Activated CD8-positive, alpha-beta memory T cell treated with anti-CD3 and anti-CD28 coated beads for 48 hours (primary cell): ENCODE results near the gene NGB.
"Not testable (repeated sequence)": the region's sequence is repeated elsewhere in the genome, so short reads cannot be mapped to it uniquely, and the experiment has no call there.

Experiments used
- DNase-seq, 3 experiments: peaks; one replicate each; pipeline ENCODE4 v3.0.0-alpha.2; 2020; ENCODE audit warnings: low read depth in 2 of 3, low spot score in 2 of 3

The NGB gene

GRCh38 chr14:77296906-77297305 lies 25.9 kb upstream of the NGB start:
- no peak for DNase-seq

- no peak for DNase-seq
Observed at GRCh38 chr14:77296155-77296554, 25.1 kb upstream of the NGB start.

GRCh38 chr14:77290705-77291104 lies 19.7 kb upstream of the NGB start:
- no peak for DNase-seq

DNA sequence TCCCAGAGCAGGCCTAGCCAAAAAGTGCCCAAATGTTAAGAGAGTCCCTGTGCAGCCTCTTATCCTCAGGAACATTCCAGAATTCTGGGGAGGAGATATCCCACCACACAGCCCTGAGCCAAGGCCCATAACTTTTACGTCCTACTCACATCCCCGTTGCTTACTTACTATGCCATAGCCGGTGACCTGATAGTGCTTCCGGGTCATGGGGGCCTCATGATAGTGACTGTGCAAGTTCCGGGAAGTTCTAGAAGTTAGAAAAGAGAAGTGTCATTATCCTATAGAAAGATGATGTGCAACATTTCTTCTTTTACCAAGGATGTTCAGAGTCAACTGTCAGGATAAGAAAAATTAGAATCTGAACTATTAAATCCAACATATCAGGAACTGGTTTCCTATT lies 15.6 kb upstream of the NGB start:
- DNase-seq = no peak

GRCh38 chr14:77284466-77284865 lies 13.5 kb upstream of the NGB start:
- no peak for DNase-seq

GRCh38 chr14:77284066-77284465 lies 13.1 kb upstream of the NGB start:
- DNase-seq = no peak

GRCh38 chr14:77281852-77282410 lies 10.9 kb upstream of the NGB start:
- DNase-seq = no peak

- not testable (repeated sequence) for DNase-seq
Observed at GRCh38 chr14:77280921-77281320, 9.9 kb upstream of the NGB start.

- DNase-seq = no peak
Observed at GRCh38 chr14:77279719-77280118, 8.7 kb upstream of the NGB start.

DNA sequence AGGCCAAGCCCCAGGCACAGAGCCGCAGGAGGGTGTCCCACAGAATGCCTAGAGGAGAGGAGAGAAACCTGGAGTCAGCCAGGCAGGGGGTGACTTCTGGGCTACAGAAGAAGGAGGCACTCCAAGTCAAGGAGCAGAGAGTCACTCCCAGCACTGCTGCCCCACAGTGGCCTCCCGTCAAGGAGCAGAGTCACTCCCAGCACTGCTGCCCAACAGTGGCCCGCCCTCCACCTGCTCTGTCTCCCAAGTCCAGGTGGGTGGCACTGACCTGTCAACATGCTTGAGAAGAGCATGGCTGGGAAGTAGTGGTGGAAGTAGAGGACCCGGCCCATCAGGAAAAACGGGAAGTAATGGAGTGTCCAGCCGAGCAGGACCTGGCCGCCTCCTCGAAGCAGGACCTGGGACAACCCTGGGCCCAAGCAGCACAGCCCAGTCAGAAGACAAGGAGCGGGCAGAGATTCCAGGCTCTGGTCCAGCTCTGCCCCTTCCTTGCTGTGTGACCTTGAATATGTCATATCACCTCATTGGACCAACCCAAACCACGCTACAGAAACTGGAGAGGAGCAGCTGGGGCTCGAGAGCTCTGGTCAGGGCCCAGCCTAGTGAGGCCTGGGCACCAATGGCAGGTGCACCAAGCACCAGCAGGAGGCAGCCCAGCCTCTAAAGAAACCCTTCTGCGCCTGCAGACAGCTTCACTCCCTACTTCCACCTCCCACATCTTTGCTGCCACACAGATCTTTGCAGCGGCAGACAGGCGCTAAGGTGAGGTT lies 7.6 kb upstream of the NGB start:
- no peak for DNase-seq

- no peak for DNase-seq
Observed at GRCh38 chr14:77276959-77277358, 6.0 kb upstream of the NGB start.

- no peak for DNase-seq
Observed at GRCh38 chr14:77276295-77276935, 5.4 kb upstream of the NGB start.

DNA sequence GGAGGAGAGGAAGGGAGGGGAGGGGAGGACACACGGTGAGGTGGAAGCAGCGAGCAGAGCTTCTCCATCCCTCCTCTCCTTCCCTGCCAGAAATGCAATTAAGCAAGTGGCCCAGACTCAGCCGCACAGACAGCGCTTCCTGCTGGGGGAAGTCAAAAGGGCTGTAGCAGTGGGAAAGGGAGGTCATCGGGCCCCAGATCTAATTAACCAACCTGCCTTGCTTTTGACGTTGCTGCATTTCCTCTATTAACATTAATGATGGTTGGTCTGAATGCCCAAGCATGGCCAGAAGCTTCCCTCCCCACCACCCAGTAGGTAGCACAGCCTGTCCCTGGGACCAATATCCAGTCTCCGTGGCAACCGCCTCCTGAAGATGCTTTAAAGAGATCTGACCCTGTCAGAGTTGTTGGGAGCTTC lies 4.6 kb upstream of the NGB start:
- DNase-seq = no peak

DNA sequence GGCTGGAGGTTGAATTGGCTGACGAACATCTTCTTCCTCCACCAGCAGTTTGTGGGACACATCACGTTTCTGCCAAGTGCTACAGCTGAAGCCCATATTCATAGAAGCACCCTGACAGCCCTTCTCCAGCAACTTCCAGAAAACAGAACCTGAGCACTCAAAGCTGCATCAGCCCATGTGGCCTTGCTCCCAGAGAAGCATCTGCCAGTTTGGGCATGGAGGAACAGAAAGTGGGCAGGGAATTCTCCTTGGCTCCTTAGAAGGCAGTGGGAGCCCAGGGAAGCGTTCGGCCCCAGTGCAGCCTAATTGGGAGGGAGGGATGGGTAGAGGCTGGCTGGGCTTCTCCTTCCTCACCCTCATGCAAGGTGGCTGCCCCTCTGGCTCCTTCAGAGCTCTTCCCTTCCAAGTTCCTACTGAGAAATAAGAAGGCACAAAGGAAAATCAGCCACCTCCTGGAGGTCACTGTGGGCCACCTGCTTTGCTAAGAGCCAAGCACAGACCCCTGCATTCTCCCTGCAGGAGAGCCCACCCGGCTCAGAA lies 4.1 kb upstream of the NGB start:
- DNase-seq = no peak

GRCh38 chr14:77273796-77274195 lies 2.8 kb upstream of the NGB start:
- no peak for DNase-seq

- no peak for DNase-seq
Observed at GRCh38 chr14:77272261-77272660, 1.3 kb upstream of the NGB start.

- no peak for DNase-seq
Observed at GRCh38 chr14:77270361-77271112, 469 bp downstream of the NGB start.

DNA sequence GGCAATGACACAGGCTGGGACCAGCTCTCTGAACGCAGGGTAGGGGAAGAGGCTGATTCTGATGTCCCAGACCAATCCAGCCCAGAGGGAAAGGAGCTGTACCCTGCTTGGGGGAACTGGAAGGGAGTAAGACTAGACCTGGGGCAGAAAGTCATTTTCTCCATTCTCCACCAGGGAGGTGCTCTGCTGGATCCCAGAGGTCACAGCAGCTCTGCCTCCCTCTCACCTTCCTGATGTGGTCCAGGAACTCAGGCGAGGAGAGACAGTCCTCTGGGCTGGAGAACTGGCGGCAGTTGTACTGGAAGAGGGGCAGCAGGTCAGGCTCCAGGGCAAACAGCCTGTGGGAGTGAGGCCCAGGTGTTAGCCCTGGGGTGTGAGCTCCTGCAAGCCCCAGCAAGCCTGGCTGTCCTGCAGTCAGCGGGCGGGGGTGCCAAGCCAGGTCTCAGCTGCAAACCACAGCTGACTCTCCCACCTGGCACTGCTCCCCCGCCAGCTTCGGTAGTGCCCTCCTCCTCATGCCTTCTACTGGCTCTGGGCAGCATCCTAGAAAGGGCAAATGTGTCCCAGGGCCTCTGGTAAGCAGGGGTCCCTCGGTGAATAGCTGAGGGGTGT lies 1.9 kb downstream of the NGB start:
- no peak for DNase-seq

- DNase-seq = no peak
Observed at GRCh38 chr14:77267937-77268699, 2.9 kb downstream of the NGB start.

GRCh38 chr14:77266336-77266735 lies 4.7 kb downstream of the NGB start:
- no peak for DNase-seq
